Liver (tissue), 9 donors: Measurements from ENCODE around the gene NQO2. TPM values are rescaled to one million over a fixed set of nuclear protein-coding genes. Genes with fewer than 3 reads are reported as not detected.
"Not testable (repeated sequence)": the region's sequence is repeated elsewhere in the genome, so short reads cannot be mapped to it uniquely, and the experiment has no call there.

ENCODE experiments used
- DNase-seq: peaks from one replicate; pipeline ENCODE4 v3.0.0-alpha.2; 2017; ENCODE audit warnings: low spot score
- H3K27ac ChIP-seq, 2 donors: one replicate each; pipeline ENCODE4 v1.7.0; 2013; ENCODE audit warnings: inconsistent platforms in 2 of 2, low read length in 2 of 2, control low read depth in 1 of 2, low read depth in 1 of 2, mild to moderate bottlenecking in 1 of 2
- H3K27me3 ChIP-seq, 4 donors: one replicate each; pipeline versions ENCODE4 v1.6.1 to v1.7.0; 2013; ENCODE audit warnings: low read length in 3 of 4, inconsistent platforms in 1 of 4, mild to moderate bottlenecking in 1 of 4, moderate library complexity in 1 of 4; ENCODE audit not compliant: control insufficient read depth in 4 of 4, insufficient read depth in 4 of 4
- H3K36me3 ChIP-seq, 4 donors: one replicate each; pipeline versions ENCODE4 v1.6.1 to v1.7.0; 2013; ENCODE audit warnings: low read length in 3 of 4, mild to moderate bottlenecking in 3 of 4, low read depth in 1 of 4, moderate library complexity in 1 of 4; ENCODE audit not compliant: control insufficient read depth in 4 of 4, insufficient read depth in 3 of 4
- H3K4me1 ChIP-seq, 4 donors: one replicate each; pipeline versions ENCODE4 v1.6.1 to v1.7.0; 2013; ENCODE audit warnings: low read length in 3 of 4, mild to moderate bottlenecking in 3 of 4, moderate library complexity in 1 of 4; ENCODE audit not compliant: control insufficient read depth in 4 of 4, insufficient read depth in 4 of 4
- H3K4me3 ChIP-seq, 3 donors: one replicate each; pipeline versions ENCODE4 v1.6.1 to v1.7.0; 2013; ENCODE audit warnings: low read length in 3 of 3, control low read depth in 1 of 3, low read depth in 1 of 3, mild to moderate bottlenecking in 1 of 3
- H3K9ac ChIP-seq, 2 donors: one replicate each; pipeline ENCODE4 v1.7.0; 2013; ENCODE audit warnings: low read length in 2 of 2, mild to moderate bottlenecking in 2 of 2, moderate library complexity in 2 of 2, control low read depth in 1 of 2, low read depth in 1 of 2
- H3K9me3 ChIP-seq, 4 donors: one replicate each; pipeline versions ENCODE4 v1.6.1 to v1.7.0; 2013; ENCODE audit warnings: low read length in 3 of 4; ENCODE audit not compliant: control insufficient read depth in 4 of 4
- EGR1 ChIP-seq, 2 donors: IDR thresholded peaks; 2 replicates each; pipeline ENCODE4 v1.6.1; 2016 to 2018; ENCODE audit warnings: antibody characterized with exemption in 2 of 2, low read depth in 2 of 2
- FOXA2 ChIP-seq: IDR thresholded peaks from 2 replicates; pipeline ENCODE4 v1.6.1; 2016; ENCODE audit warnings: antibody characterized with exemption
- GABPA ChIP-seq, 2 donors: IDR thresholded peaks in 1 of 2; conservative IDR thresholded peaks in 1 of 2; 2 replicates each; pipeline ENCODE4 v1.6.1; 2016; ENCODE audit warnings: antibody characterized with exemption in 2 of 2, mild to moderate bottlenecking in 1 of 2, moderate library complexity in 1 of 2
- HNF4A ChIP-seq, 2 donors: conservative IDR thresholded peaks; 2 replicates each; pipeline ENCODE4 v1.6.1; 2016; ENCODE audit warnings: antibody characterized with exemption in 2 of 2, mild to moderate bottlenecking in 2 of 2
- NR2F2 ChIP-seq: IDR thresholded peaks from 2 replicates; pipeline ENCODE4 v1.6.1; 2016; ENCODE audit warnings: antibody characterized with exemption
- RAD21 ChIP-seq, 2 donors: IDR thresholded peaks; 2 replicates each; pipeline ENCODE4 v1.6.1; 2016; ENCODE audit warnings: antibody characterized with exemption in 2 of 2, mild to moderate bottlenecking in 2 of 2
- SP1 ChIP-seq: IDR thresholded peaks from 2 replicates; pipeline ENCODE4 v1.6.1; 2018; ENCODE audit warnings: antibody characterized with exemption, mild to moderate bottlenecking
- TAF1 ChIP-seq: conservative IDR thresholded peaks from 2 replicates; pipeline ENCODE4 v1.6.1; 2016; ENCODE audit warnings: antibody characterized with exemption, mild to moderate bottlenecking
- WGBS: extraction: QIAGEN DNeasy Blood & Tissue Kit; methylation state at CpG from one replicate; pipeline ENCODE4 v1.1.7; 2013; 5-methylcytosine and 5-hydroxymethylcytosine counted together
- polyA plus RNA-seq, 2 donors: library from polyadenylated mRNA; stranded (reverse) in 1 of 2; unstranded in 1 of 2; fragments of 200-250 nt in 1 of 2; fragments of >200 nt in 1 of 2; fragmentation: Nextera tagmentation in 1 of 2; extraction: Ambion mirVana in 1 of 2; gene quantifications; one replicate each; pipeline versions ENCODE4 v1.2.1 to v1.2.3, GENCODE V29; 2013 to 2015
- total RNA-seq, 2 donors: library from RNA; depleted of rRNA; stranded (reverse); fragments of >200 nt; gene quantifications; one replicate each; pipeline ENCODE4 v1.2.3, GENCODE V29; 2014
- TF ChIP-seq, protein P1 (sequence below): IDR thresholded peaks from 2 replicates; pipeline ENCODE4 v1.6.1; 2016; ENCODE audit warnings: antibody characterized with exemption, mild to moderate bottlenecking
- TF ChIP-seq, protein P2 (sequence below): IDR thresholded peaks from 2 replicates; pipeline ENCODE4 v1.6.1; 2016; ENCODE audit warnings: antibody characterized with exemption
- TF ChIP-seq, protein P3 (sequence below): IDR thresholded peaks from 2 replicates; pipeline ENCODE4 v1.6.1; 2016; ENCODE audit warnings: antibody characterized with exemption
- donor health status: healthy.
- donor health status: healthy.
- donor health status: healthy.
- donor health status: healthy.
- donor health status: healthy.

The NQO2 gene
- total and polyA plus RNA-seq, 4 donors = 11.5 to 127 (median 92.7) TPM

DNA sequence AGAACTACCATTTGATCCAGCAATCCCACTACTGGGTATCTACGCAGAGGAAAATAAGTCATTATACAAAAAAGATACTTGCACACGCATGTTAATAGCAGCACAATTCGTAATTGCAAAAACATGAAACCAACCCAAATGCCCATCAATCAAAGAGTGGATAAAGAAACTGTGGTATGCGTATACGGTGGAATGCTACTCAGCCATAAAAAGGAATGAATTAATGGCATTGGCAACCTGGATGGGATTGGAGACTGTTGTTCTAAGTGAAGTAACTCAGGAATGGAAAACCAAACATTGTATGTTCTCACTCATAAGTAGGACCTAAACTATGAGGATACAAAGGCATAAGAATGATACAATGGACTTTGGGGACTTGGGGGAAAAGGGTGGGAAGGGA lies 27.0 kb upstream of the NQO2 start:
- H3K27ac ChIP-seq = not testable (repeated sequence)
- WGBS = over 99% methylated on average over 5 of the region's 5 CpGs

DNA sequence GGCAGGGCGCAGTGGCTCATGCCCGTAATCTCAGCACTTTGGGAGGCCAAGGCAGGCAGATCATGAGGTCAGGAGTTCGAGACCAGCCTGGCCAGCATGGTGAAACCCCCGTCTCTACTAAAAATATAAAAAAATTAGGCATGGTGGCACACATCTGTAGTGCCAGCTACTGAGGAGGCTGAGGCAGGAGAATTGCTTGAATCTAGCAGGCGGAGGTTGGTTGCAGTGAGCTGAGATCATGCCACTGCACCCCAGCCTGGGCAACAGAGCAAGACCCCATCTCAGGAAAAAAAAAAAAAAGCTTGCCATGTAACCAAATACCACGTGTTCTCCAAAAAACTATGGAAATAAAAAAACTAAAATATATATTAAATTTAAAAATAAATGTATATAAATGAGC lies 26.5 kb upstream of the NQO2 start:
- not testable (repeated sequence) for H3K27ac ChIP-seq, H3K4me3 ChIP-seq, H3K27me3 ChIP-seq, H3K36me3 ChIP-seq, DNase-seq, H3K9ac ChIP-seq, H3K9me3 ChIP-seq
- peaks cover 3 to 19% (median 7%) of the 10 kb centered on the region in 4 donors for H3K4me1 ChIP-seq
- 97% methylated on average over 6 of the region's 6 CpGs for WGBS

More for the DNA sequence above, 27.0 kb upstream of the NQO2 start:
- not testable (repeated sequence) for H3K36me3 ChIP-seq, DNase-seq, H3K27me3 ChIP-seq, H3K4me3 ChIP-seq, H3K9ac ChIP-seq, H3K9me3 ChIP-seq
- peaks cover 3 to 19% (median 7%) of the 10 kb centered on the region in 4 donors for H3K4me1 ChIP-seq

DNA sequence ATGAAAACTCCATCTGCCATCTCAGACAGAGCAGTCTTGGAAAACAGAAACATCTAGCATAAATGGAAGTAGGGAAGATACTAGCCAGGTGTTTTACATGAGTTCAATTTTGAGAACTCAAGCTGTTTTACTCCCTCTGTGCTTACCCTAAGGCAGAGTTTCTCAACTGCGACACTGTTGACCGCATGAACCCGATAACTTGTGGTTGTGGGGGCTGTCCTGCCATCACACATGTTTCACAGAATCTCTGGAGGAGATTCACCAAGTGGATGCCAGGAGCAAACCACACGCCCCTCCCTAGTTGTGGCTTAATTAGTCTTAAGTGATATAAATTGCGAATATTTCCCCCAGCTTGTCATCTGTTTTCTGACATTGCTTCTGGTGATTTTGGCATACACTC lies 26.0 kb upstream of the NQO2 start:
- Histone ChIP-seq H3K9ac (no peak overlapping the region), H3K36me3 (no peaks in the 10 kb centered on the region), H3K27me3 (no peaks in the 10 kb centered on the region), H3K27ac (no peak overlapping the region), H3K9me3 (no peaks in the 10 kb centered on the region), H3K4me1 (peaks cover 3 to 19% (median 7%) of the 10 kb centered on the region in 4 donors), H3K4me3 (no peak overlapping the region)
- TF ChIP-seq NR2F2 (no peak), TAF1 (no peak), RAD21 (IDR thresholded peaks at IDR 0.05) (no peak)
- TF ChIP-seq, protein P1, sequence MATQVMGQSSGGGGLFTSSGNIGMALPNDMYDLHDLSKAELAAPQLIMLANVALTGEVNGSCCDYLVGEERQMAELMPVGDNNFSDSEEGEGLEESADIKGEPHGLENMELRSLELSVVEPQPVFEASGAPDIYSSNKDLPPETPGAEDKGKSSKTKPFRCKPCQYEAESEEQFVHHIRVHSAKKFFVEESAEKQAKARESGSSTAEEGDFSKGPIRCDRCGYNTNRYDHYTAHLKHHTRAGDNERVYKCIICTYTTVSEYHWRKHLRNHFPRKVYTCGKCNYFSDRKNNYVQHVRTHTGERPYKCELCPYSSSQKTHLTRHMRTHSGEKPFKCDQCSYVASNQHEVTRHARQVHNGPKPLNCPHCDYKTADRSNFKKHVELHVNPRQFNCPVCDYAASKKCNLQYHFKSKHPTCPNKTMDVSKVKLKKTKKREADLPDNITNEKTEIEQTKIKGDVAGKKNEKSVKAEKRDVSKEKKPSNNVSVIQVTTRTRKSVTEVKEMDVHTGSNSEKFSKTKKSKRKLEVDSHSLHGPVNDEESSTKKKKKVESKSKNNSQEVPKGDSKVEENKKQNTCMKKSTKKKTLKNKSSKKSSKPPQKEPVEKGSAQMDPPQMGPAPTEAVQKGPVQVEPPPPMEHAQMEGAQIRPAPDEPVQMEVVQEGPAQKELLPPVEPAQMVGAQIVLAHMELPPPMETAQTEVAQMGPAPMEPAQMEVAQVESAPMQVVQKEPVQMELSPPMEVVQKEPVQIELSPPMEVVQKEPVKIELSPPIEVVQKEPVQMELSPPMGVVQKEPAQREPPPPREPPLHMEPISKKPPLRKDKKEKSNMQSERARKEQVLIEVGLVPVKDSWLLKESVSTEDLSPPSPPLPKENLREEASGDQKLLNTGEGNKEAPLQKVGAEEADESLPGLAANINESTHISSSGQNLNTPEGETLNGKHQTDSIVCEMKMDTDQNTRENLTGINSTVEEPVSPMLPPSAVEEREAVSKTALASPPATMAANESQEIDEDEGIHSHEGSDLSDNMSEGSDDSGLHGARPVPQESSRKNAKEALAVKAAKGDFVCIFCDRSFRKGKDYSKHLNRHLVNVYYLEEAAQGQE = no peak
- TF ChIP-seq, protein P2, sequence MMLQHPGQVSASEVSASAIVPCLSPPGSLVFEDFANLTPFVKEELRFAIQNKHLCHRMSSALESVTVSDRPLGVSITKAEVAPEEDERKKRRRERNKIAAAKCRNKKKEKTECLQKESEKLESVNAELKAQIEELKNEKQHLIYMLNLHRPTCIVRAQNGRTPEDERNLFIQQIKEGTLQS = no peak
- DNase-seq = no peak
- WGBS = 82% methylated on average over 5 of the region's 5 CpGs

DNA sequence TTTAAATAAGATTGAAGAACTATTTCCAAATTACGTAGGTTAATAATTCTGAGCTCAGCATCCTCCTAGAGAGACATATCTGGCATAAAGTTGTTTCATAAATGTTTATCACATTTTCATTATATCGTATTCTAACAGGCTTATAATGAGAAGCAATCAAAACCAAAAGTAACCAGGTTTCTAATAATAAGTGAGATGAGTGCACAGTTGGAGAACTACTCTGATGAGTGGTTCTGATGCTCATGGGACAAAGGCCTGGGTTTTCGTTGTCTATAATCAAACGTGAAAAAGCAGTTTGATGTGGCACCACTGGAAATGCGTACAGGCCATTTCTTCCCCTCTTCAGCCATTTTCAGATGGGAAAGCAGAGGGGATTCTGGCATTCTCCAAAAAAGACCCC lies 23.6 kb upstream of the NQO2 start:
- Histone ChIP-seq H3K9me3 (no peaks in the 10 kb centered on the region), H3K9ac (no peak overlapping the region), H3K4me1 (peaks cover 0 to 5% (median 0%) of the 10 kb centered on the region in 4 donors), H3K27ac (no peak overlapping the region), H3K4me3 (no peak overlapping the region), H3K27me3 (no peaks in the 10 kb centered on the region), H3K36me3 (no peaks in the 10 kb centered on the region)
- TF ChIP-seq SP1 (no peak), HNF4A (conservative IDR thresholded peaks at IDR 0.05) (no peak), NR2F2 (no peak), GABPA (IDR thresholded peaks at IDR 0.05 in 1 of 2, conservative IDR thresholded peaks at IDR 0.05 in 1 of 2) (no peak), EGR1 (IDR thresholded peaks at IDR 0.05; ENCODE audit: low read depth in 2 of 2) (no peak), FOXA2 (no peak)
- TF ChIP-seq, protein P3, sequence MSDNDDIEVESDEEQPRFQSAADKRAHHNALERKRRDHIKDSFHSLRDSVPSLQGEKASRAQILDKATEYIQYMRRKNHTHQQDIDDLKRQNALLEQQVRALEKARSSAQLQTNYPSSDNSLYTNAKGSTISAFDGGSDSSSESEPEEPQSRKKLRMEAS = no peak
- TF ChIP-seq, protein P1 = no peak
- DNase-seq = no peak
- 82% methylated on average over 5 of the region's 5 CpGs for whole genome bisulfite sequencing
